ENCODE results near the gene UBAP2L. TPM values are rescaled to one million over a fixed set of nuclear protein-coding genes. Genes with fewer than 3 reads are reported as not detected.

Gene UBAP2L
- total and polyA plus RNA-seq, 9 donors, result 45.5 to 172 (median 133) TPM

GRCh38 chr1:154174654-154175053 is 46.1 kb upstream of the UBAP2L start:
- no peak for DNase-seq
- intact Hi-C loops (cut with DNase I), result no loop called here
- no peak for TF ChIP-seq CTCF (IDR thresholded peaks at IDR 0.05)
- no peak for TF ChIP-seq POLR2A (IDR thresholded peaks at IDR 0.05)
- TF ChIP-seq EP300 (IDR thresholded peaks at IDR 0.05), result no peak
- Histone ChIP-seq H3K27ac (no peak overlapping the region), H3K27me3 (no peaks in the 10 kb centered on the region), H3K4me3 (no peak overlapping the region), H3K9me3 (no peaks in the 10 kb centered on the region), H3K4me1 (ENCODE audit: insufficient read depth) (peaks cover 8% of the 10 kb centered on the region), H3K36me3 (no peaks in the 10 kb centered on the region)
- WGBS, 3 donors, result 90 to 92% (median 91%) methylated on average over 4 of the region's 4 CpGs

GRCh38 chr1:154176337-154176736 is 44.4 kb upstream of the UBAP2L start:
- intact Hi-C loops (cut with DNase I), result no loop called here
- H3K4me1 ChIP-seq (ENCODE audit: insufficient read depth), result peaks cover 13% of the 10 kb centered on the region
- no peaks in the 10 kb centered on the region for H3K27me3 ChIP-seq
- no peak for TF ChIP-seq EP300 (IDR thresholded peaks at IDR 0.05)
- TF ChIP-seq CTCF (IDR thresholded peaks at IDR 0.05), result no peak
- no peak for TF ChIP-seq POLR2A (IDR thresholded peaks at IDR 0.05)
- H3K9me3 ChIP-seq, result no peaks in the 10 kb centered on the region
- no peak overlapping the region for H3K27ac ChIP-seq
- no peak for DNase-seq
- WGBS, 3 donors, result 34 to 41% (median 40%) methylated on average over 2 of the region's 2 CpGs
- H3K4me3 ChIP-seq, result no peak overlapping the region
- H3K36me3 ChIP-seq, result no peaks in the 10 kb centered on the region

GRCh38 chr1:154178013-154178412 is 42.7 kb upstream of the UBAP2L start:
- Histone ChIP-seq H3K4me1 (ENCODE audit: insufficient read depth) (peaks cover 14% of the 10 kb centered on the region), H3K27me3 (no peaks in the 10 kb centered on the region), H3K27ac (no peak overlapping the region), H3K9me3 (no peaks in the 10 kb centered on the region), H3K4me3 (no peak overlapping the region), H3K36me3 (no peaks in the 10 kb centered on the region)
- WGBS, 3 donors, result 32 to 44% (median 44%) methylated on average over 2 of the region's 2 CpGs
- no peak for DNase-seq
- intact Hi-C loops (cut with DNase I), result no loop called here
- no peak for TF ChIP-seq CTCF (IDR thresholded peaks at IDR 0.05)
- no peak for TF ChIP-seq POLR2A (IDR thresholded peaks at IDR 0.05)
- no peak for TF ChIP-seq EP300 (IDR thresholded peaks at IDR 0.05)

GRCh38 chr1:154178911-154179811 is 41.6 kb upstream of the UBAP2L start:
- Histone ChIP-seq H3K27me3 (no peaks in the 10 kb centered on the region), H3K36me3 (no peaks in the 10 kb centered on the region), H3K4me3 (no peak overlapping the region), H3K27ac (no peak overlapping the region), H3K4me1 (ENCODE audit: insufficient read depth) (peaks cover 16% of the 10 kb centered on the region), H3K9me3 (no peaks in the 10 kb centered on the region)
- WGBS, 3 donors, result 43 to 57% (median 51%) methylated on average over 10 of the region's 10 CpGs
- TF ChIP-seq EP300 (IDR thresholded peaks at IDR 0.05), result no peak
- TF ChIP-seq POLR2A (IDR thresholded peaks at IDR 0.05), result no peak
- TF ChIP-seq CTCF (IDR thresholded peaks at IDR 0.05), result no peak
- intact Hi-C loops (cut with DNase I), result no loop called here
- DNase-seq, result no peak
